Measurements from ENCODE around the gene MRPS7. TPM values are rescaled to one million over a fixed set of nuclear protein-coding genes. Genes with fewer than 3 reads are reported as not detected.

Gene MRPS7
- total RNA-seq, 2 experiments from 2014 or later = 76.3 to 80.0 TPM

GRCh38 chr17:75241502-75241901 lies 20.2 kb upstream of the MRPS7 start:
- Mint-ChIP-seq H3K4me1 (ENCODE audit: low read depth) (peaks cover 50% of the 10 kb centered on the region), H3K9me3 (no peaks in the 10 kb centered on the region), H3K4me3 (no peak overlapping the region), H3K36me3 (ENCODE audit: low read depth) (peaks cover 52% of the 10 kb centered on the region), H3K27me3 (no peaks in the 10 kb centered on the region), H3K27ac (peak overlapping the region; percentile 88)
- ATAC-seq = no peak
- ChIA-PET POLR2A (interaction anchor here (1.0 to 6.9 kb wide), 4 partner anchors 12 to 48 kb away, joined by 3 to 50 read pairs (median 4); partner anchors contain the start of genes GGA3, MRPS7 and SLC25A19), CTCF (interaction anchor here (1.1 to 6.6 kb wide), 6 partner anchors 8 to 171 kb away, joined by 5 to 75 read pairs (median 54); partner anchors contain the start of genes GGA3, MIF4GD and MRPS7)
- TF ChIP-seq, protein P1, sequence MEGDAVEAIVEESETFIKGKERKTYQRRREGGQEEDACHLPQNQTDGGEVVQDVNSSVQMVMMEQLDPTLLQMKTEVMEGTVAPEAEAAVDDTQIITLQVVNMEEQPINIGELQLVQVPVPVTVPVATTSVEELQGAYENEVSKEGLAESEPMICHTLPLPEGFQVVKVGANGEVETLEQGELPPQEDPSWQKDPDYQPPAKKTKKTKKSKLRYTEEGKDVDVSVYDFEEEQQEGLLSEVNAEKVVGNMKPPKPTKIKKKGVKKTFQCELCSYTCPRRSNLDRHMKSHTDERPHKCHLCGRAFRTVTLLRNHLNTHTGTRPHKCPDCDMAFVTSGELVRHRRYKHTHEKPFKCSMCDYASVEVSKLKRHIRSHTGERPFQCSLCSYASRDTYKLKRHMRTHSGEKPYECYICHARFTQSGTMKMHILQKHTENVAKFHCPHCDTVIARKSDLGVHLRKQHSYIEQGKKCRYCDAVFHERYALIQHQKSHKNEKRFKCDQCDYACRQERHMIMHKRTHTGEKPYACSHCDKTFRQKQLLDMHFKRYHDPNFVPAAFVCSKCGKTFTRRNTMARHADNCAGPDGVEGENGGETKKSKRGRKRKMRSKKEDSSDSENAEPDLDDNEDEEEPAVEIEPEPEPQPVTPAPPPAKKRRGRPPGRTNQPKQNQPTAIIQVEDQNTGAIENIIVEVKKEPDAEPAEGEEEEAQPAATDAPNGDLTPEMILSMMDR (IDR thresholded peaks at IDR 0.05) = no peak
- DNase-seq = no peak
- intact Hi-C loops (cut with micrococcal nuclease) = no loop called here

- ChIA-PET POLR2A (interaction anchor here (1.0 to 6.9 kb wide), 4 partner anchors 12 to 22 kb away, joined by 3 to 50 read pairs (median 6); partner anchors contain the start of genes GGA3 and MRPS7), CTCF (interaction anchor here (1.1 to 6.6 kb wide), 7 partner anchors 7 to 170 kb away, joined by 3 to 75 read pairs (median 53); partner anchors contain the start of genes GGA3, MIF4GD and MRPS7)
- Mint-ChIP-seq H3K9me3 (no peaks in the 10 kb centered on the region), H3K4me1 (ENCODE audit: low read depth) (peaks cover 54% of the 10 kb centered on the region), H3K4me3 (peak overlapping the region; percentile 16), H3K27me3 (no peaks in the 10 kb centered on the region), H3K27ac (peak overlapping the region; percentile 88), H3K36me3 (ENCODE audit: low read depth) (peaks cover 52% of the 10 kb centered on the region)
- DNase-seq = peak; percentile 39
- intact Hi-C loops (cut with micrococcal nuclease) = no loop called here
- ATAC-seq = peak; percentile 10
- TF ChIP-seq, protein P1 (IDR thresholded peaks at IDR 0.05) = no peak
These were observed 19.7 kb upstream of the MRPS7 start for GRCh38 chr17:75241996-75242460.

- Mint-ChIP-seq H3K4me3 (peak overlapping the region; percentile 16), H3K27me3 (no peaks in the 10 kb centered on the region), H3K36me3 (ENCODE audit: low read depth) (peaks cover 52% of the 10 kb centered on the region), H3K4me1 (ENCODE audit: low read depth) (peaks cover 56% of the 10 kb centered on the region), H3K9me3 (no peaks in the 10 kb centered on the region), H3K27ac (peak overlapping the region; percentile 88)
- TF ChIP-seq, protein P1 (IDR thresholded peaks at IDR 0.05) = no peak
- POLR2A ChIA-PET = interaction anchor here (1.2 to 6.9 kb wide), 3 partner anchors 14 to 23 kb away, joined by 5 to 50 read pairs (median 6); partner anchors contain the start of genes GGA3 and MRPS7
- ATAC-seq (peak; percentile 48), DNase-seq (peak; percentile 46)
- intact Hi-C loops (cut with micrococcal nuclease) = no loop called here
- CTCF ChIA-PET = interaction anchor here (1.1 to 6.6 kb wide), 7 partner anchors 7 to 170 kb away, joined by 3 to 75 read pairs (median 53); partner anchors contain the start of genes GGA3, MIF4GD and MRPS7
These were observed 19.1 kb upstream of the MRPS7 start for GRCh38 chr17:75242461-75243042.

GRCh38 chr17:75244133-75244866 lies 17.4 kb upstream of the MRPS7 start:
- DNase-seq (peak; percentile 37), ATAC-seq (no peak)
- CTCF ChIA-PET = interaction anchor here (0.6 to 6.6 kb wide), 7 partner anchors 18 to 233 kb away, joined by 3 to 53 read pairs (median 3); partner anchors contain the start of genes MIF4GD and MRPS7
- peak overlapping the region; percentile 40 for H3K27ac Mint-ChIP-seq
- H3K27me3 Mint-ChIP-seq = no peaks in the 10 kb centered on the region
- H3K4me3 Mint-ChIP-seq = no peak overlapping the region
- H3K9me3 Mint-ChIP-seq = no peaks in the 10 kb centered on the region
- TF ChIP-seq, protein P1 (IDR thresholded peaks at IDR 0.05) = no peak
- H3K4me1 Mint-ChIP-seq (ENCODE audit: low read depth) = peaks cover 62% of the 10 kb centered on the region
- POLR2A ChIA-PET = interaction anchor here (0.7 to 6.9 kb wide), 6 partner anchors 16 to 134 kb away, joined by 3 to 50 read pairs (median 4); partner anchors contain the start of genes GGA3, MIF4GD and MRPS7
- H3K36me3 Mint-ChIP-seq (ENCODE audit: low read depth) = peaks cover 51% of the 10 kb centered on the region
- intact Hi-C loops (cut with micrococcal nuclease) = no loop called here

All from activated CD8-positive, alpha-beta T cell treated with anti-CD3 and anti-CD28 coated beads for 36 hours (primary cell).